Osteoblast (primary cell): Measurements from ENCODE around the gene GLIS2. TPM values are rescaled to one million over a fixed set of nuclear protein-coding genes. Genes with fewer than 3 reads are reported as not detected.
A peak's percentile ranks its signal among the peaks of the same experiment; 100 is the strongest.

Experiments
- DNase-seq: peaks from one replicate; pipeline ENCODE4 v3.0.0; 2011; ENCODE audit warnings: low spot score, mixed read lengths; ENCODE audit not compliant: insufficient read length; ENCODE audit errors: missing footprints
- H2AFZ ChIP-seq: 2 replicates; pipeline ENCODE4 v1.6.0; 2011; ENCODE audit warnings: mild to moderate bottlenecking, low read length
- H3K27ac ChIP-seq: 2 replicates; pipeline ENCODE4 v1.5.1; 2011; ENCODE audit warnings: mild to moderate bottlenecking, low read depth, low read length, moderate library complexity
- H3K27me3 ChIP-seq: 2 replicates; pipeline ENCODE4 v1.6.0; 2012; ENCODE audit warnings: mild to moderate bottlenecking, control low read depth, inconsistent platforms, low read length, moderate library complexity; ENCODE audit not compliant: insufficient read depth
- H3K36me3 ChIP-seq: 2 replicates; pipeline ENCODE4 v1.5.1; 2011; ENCODE audit warnings: mild to moderate bottlenecking, low read length, control low read depth, moderate library complexity; ENCODE audit not compliant: insufficient read depth
- H3K4me1 ChIP-seq: 2 replicates; pipeline ENCODE4 v1.5.1; 2011; ENCODE audit warnings: mild to moderate bottlenecking, low read length, control low read depth, moderate library complexity; ENCODE audit not compliant: insufficient read depth
- H3K4me2 ChIP-seq: 2 replicates; pipeline ENCODE4 v1.6.0; 2011; ENCODE audit warnings: mild to moderate bottlenecking, low read length; ENCODE audit not compliant: insufficient read depth
- H3K4me3 ChIP-seq: fragments of 200-600 bp; sonication (generic); 3 replicates; pipeline ENCODE4 v1.5.1; 2012; ENCODE audit warnings: mild to moderate bottlenecking, low read length, inconsistent platforms; ENCODE audit not compliant: insufficient read depth
- H3K79me2 ChIP-seq: 2 replicates; pipeline ENCODE4 v1.6.0; 2012; ENCODE audit warnings: mild to moderate bottlenecking, low read length, control low read depth, inconsistent platforms; ENCODE audit not compliant: insufficient read depth
- H3K9me3 ChIP-seq: 2 replicates; pipeline ENCODE4 v1.5.1; 2011; ENCODE audit warnings: low read depth, low read length, control low read depth
- H4K20me1 ChIP-seq: 2 replicates; pipeline ENCODE4 v1.6.0; 2012; ENCODE audit warnings: mild to moderate bottlenecking, low read length, control low read depth; ENCODE audit not compliant: insufficient read depth
- CTCF ChIP-seq: IDR thresholded peaks from 2 replicates; pipeline ENCODE4 v1.5.1; 2011; ENCODE audit warnings: mild to moderate bottlenecking, low read depth, low read length, moderate library complexity; ENCODE audit errors: extremely low read depth
- total RNA-seq: library from RNA; depleted of rRNA; stranded (reverse); fragments of >200 nt; gene quantifications from 2 replicates; pipeline ENCODE4 v1.2.3, GENCODE V29; 2012

The GLIS2 gene
- total RNA-seq, 1 donor, result 5.4 TPM

GRCh38 chr16:4291699-4292098 lies 24.2 kb upstream of the GLIS2 start:
- Histone ChIP-seq H2AFZ (no peak overlapping the region), H3K4me3 (no peak overlapping the region)

GRCh38 chr16:4293181-4293716 lies 22.6 kb upstream of the GLIS2 start:
- peak overlapping the region; percentile 10 for H3K27ac ChIP-seq
- H3K4me1 ChIP-seq, result peaks cover 28% of the 10 kb centered on the region
- TF ChIP-seq CTCF, result no peak
- no peaks in the 10 kb centered on the region for H3K79me2 ChIP-seq
- peak overlapping the region; percentile 76 for H3K4me2 ChIP-seq
- peak; percentile 26 for DNase-seq
- no peaks in the 10 kb centered on the region for H3K27me3 ChIP-seq
- peaks cover 3% of the 10 kb centered on the region for H4K20me1 ChIP-seq
- peak overlapping the region; percentile 3 for H2AFZ ChIP-seq
- H3K9me3 ChIP-seq, result no peaks in the 10 kb centered on the region
- H3K36me3 ChIP-seq, result no peaks in the 10 kb centered on the region
- peak overlapping the region; percentile 43 for H3K4me3 ChIP-seq

More at GRCh38 chr16:4291699-4292098, 24.2 kb upstream of the GLIS2 start:
- Histone ChIP-seq H3K4me2 (no peak overlapping the region), H3K4me1 (peaks cover 30% of the 10 kb centered on the region), H3K9me3 (no peaks in the 10 kb centered on the region), H4K20me1 (peaks cover 3% of the 10 kb centered on the region), H3K27me3 (no peaks in the 10 kb centered on the region), H3K36me3 (no peaks in the 10 kb centered on the region), H3K79me2 (no peaks in the 10 kb centered on the region), H3K27ac (no peak overlapping the region)
- DNase-seq, result no peak
- no peak for TF ChIP-seq CTCF

GRCh38 chr16:4293822-4294457 lies 21.9 kb upstream of the GLIS2 start:
- H3K4me1 ChIP-seq, result peaks cover 29% of the 10 kb centered on the region
- H3K27ac ChIP-seq, result peak overlapping the region; percentile 10
- no peaks in the 10 kb centered on the region for H3K27me3 ChIP-seq
- H3K4me2 ChIP-seq, result peak overlapping the region; percentile 76
- H4K20me1 ChIP-seq, result peaks cover 3% of the 10 kb centered on the region
- peak overlapping the region; percentile 75 for H2AFZ ChIP-seq
- peak; percentile 97 for DNase-seq
- no peaks in the 10 kb centered on the region for H3K79me2 ChIP-seq
- H3K4me3 ChIP-seq, result peak overlapping the region; percentile 43
- H3K36me3 ChIP-seq, result no peaks in the 10 kb centered on the region
- H3K9me3 ChIP-seq, result no peaks in the 10 kb centered on the region
- no peak for TF ChIP-seq CTCF

- H3K4me1 ChIP-seq, result peaks cover 30% of the 10 kb centered on the region
- no peak overlapping the region for H3K27ac ChIP-seq
- H3K4me2 ChIP-seq, result no peak overlapping the region
- no peak overlapping the region for H3K4me3 ChIP-seq
- DNase-seq, result no peak
- peaks cover 3% of the 10 kb centered on the region for H4K20me1 ChIP-seq
- H3K36me3 ChIP-seq, result no peaks in the 10 kb centered on the region
- H3K79me2 ChIP-seq, result no peaks in the 10 kb centered on the region
- TF ChIP-seq CTCF, result no peak
- H2AFZ ChIP-seq, result no peak overlapping the region
- no peaks in the 10 kb centered on the region for H3K9me3 ChIP-seq
- no peaks in the 10 kb centered on the region for H3K27me3 ChIP-seq
Measured at GRCh38 chr16:4295581-4295980, 20.3 kb upstream of the GLIS2 start.
